NCI-H2029 treated with DMSO at 0.1 percent for 48 hours (cell line): ENCODE data around the gene INPP5B.
A peak's percentile ranks its signal among the peaks of the same experiment; 100 is the strongest.

ENCODE experiments used
- DNase-seq: peaks from one replicate; lab custom pipeline; 2025; lab: John Stamatoyannopoulos, UW

INPP5B gene

DNA sequence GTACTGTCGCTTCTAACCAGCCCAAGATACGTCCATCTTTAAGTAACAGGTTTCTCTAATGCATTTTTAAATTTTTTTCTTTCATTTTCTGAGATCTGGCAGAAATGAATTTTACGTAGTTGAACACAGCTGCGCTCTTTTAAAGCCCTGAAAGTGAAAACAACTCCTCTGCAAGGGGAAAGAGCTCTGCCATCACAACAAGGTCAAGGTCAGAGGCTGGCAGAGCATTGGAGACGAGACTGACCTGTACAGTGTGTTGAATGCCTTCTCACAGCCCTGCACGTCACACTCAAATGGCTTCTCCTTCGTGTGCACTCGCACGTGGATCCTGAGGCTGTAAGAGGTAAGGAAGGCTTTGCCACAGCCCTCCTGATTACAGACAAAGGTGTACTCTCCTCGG is 107.2 kb downstream of the INPP5B start:
- DNase-seq = no peak

GRCh38 chr1:37836788-37837187 is 110.1 kb downstream of the INPP5B start:
- DNase-seq = no peak

- no peak for DNase-seq
Observed at GRCh38 chr1:37831809-37832208, 115.0 kb downstream of the INPP5B start.

GRCh38 chr1:37831109-37831508 is 115.7 kb downstream of the INPP5B start:
- no peak for DNase-seq

DNA sequence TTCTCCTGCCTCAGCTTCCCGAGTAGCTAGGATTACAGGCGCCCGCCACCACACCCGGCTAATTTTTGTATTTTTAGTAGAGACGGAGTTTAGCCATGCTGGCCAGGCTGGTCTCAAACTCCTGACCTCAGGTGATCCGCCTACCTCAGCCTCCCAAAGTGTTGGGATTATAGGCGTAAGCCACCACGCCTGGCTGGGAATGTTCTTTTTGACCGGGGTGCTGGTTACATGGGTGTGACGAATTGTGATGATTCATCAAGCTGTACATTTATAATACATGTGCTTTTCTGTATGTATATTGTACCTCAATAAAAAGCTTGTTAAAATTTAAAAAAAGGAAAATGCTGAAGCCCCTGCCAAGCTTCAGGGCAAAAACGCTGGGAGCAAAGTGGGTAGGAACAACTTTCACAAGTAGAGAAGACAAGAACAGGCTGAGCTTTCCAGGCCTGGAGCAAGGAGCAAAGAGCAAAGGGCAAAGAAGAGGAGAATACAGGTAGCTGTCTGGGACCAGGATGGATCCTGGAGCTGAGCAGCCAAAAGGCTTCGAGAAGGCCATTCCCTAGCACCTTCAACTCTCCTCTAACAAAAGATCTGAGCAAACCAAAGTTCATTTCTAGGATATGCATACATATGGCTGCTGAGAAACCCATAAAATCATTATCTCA is 118.3 kb downstream of the INPP5B start:
- no peak for DNase-seq

DNA sequence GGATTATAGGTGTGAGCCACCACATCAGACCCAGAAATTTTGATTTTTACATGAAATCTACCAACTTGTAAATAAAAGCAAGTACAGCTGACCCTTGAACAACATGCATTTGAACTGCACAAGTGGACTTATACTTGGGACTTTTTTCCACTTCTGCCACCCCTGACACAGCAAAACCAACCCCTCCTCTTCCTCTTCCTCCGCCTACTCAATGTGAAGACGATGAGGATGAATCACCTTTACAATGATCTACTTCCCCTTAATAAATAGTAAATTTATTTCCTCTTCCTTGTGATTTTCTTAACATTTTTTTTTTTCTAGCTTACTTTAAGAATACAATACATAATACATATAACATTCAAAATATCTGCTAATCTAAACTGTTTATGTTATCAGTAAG is 121.3 kb downstream of the INPP5B start:
- no peak for DNase-seq

DNA sequence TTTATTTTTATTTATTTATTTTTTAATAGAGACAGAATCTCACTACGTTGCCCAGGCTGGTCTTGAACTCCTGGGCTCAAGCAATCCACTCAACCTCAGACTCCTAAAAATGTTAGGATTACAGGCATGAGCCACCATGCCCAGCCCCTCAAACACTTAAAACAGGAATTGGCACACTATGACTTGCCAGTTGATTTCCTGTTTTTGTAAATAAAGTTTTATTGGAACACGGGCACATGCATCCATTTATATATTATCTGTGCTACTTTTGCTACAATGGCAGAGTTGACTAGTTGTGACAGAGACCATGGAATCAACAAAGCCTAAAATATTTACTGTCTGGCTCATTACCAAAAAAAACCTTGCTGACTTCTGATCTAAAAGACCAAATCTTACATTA is 122.9 kb downstream of the INPP5B start:
- DNase-seq = no peak

GRCh38 chr1:37822906-37823815 is 123.7 kb downstream of the INPP5B start:
- DNase-seq = no peak

GRCh38 chr1:37821481-37821880 is 125.4 kb downstream of the INPP5B start:
- no peak for DNase-seq

- peak; percentile 19 for DNase-seq
Observed at GRCh38 chr1:37817481-37817880, 129.4 kb downstream of the INPP5B start.

- DNase-seq = no peak
Observed at GRCh38 chr1:37814252-37814651, 132.6 kb downstream of the INPP5B start.

- no peak for DNase-seq
Observed at GRCh38 chr1:37813529-37814145, 133.2 kb downstream of the INPP5B start.

DNA sequence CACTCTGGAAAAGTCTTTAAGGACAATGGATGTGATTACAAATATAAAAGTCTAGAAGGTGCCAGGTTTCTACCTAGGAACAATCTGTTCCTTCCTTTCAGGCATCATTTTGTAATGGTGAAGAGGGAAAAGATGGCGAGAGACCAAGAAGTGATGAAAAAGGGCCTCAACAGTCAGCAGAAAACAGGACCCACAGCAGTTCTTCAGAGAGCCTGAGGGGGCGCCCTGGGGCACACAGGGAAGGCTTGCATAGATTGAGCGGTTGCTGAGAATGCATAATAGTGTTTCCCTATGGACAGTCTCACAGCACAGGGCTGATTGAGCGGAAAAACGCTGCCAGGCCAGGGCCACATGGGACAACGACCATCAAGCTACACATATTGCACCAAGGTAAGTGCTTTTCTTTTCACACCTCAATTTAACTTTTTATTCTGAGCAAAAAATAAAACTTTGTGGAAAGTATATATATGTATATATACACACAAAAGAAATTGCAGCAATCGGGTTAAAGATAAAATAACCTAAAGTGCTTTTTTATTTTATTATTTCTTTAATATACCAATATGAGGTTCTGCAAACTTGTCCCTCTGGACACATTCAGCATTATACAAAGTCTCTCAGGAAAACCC is 135.7 kb downstream of the INPP5B start:
- peak; percentile 91 for DNase-seq
